Panc1 (cell line): ENCODE data around the gene SKIC2.

Experiments
- CTCF ChIP-seq: fragments of 450-650 bp; IDR thresholded peaks from 2 replicates; pipeline ENCODE4 v1.5.1; 2017; ENCODE audit warnings: mild to moderate bottlenecking
- POLR2AphosphoS5 ChIP-seq: IDR thresholded peaks from 2 replicates; pipeline ENCODE4 v1.6.1; 2012; ENCODE audit warnings: mild to moderate bottlenecking, low read depth, low read length, moderate library complexity
- REST ChIP-seq, 2 experiments: IDR thresholded peaks; 2 replicates each; pipeline ENCODE4 v1.6.1; 2011 to 2012; ENCODE audit warnings: low read depth in 2 of 2, control low read depth in 1 of 2, low read length in 1 of 2, mild to moderate bottlenecking in 1 of 2, moderate library complexity in 1 of 2; ENCODE audit not compliant: insufficient read depth in 1 of 2

- TF ChIP-seq CTCF: no peak
- no peak for TF ChIP-seq POLR2AphosphoS5
- no peak for TF ChIP-seq REST (IDR thresholded peaks at IDR 0.05; ENCODE audit: insufficient read depth in 1 of 2, low read depth in 2 of 2, low read length in 1 of 2)
Measured at GRCh38 chr6:31954511-31954910, 4.5 kb upstream of the SKIC2 start.
